ENCODE measurements around the gene C10orf95.
"Not testable (repeated sequence)": the region's sequence is repeated elsewhere in the genome, so short reads cannot be mapped to it uniquely, and the experiment has no call there.

Gene C10orf95

GRCh38 chr10:102458656-102459055 is 7.3 kb upstream of the C10orf95 start:
- no peak for TF ChIP-seq CTCF (IDR thresholded peaks at IDR 0.05; ENCODE audit: low read length, missing control alignments)

GRCh38 chr10:102457591-102458150 is 6.3 kb upstream of the C10orf95 start:
- no peak for TF ChIP-seq CTCF (IDR thresholded peaks at IDR 0.05; ENCODE audit: low read length, missing control alignments)
- no peak overlapping the region for H3K4me3 ChIP-seq (replicated peaks; ENCODE audit: low read depth, low read length)
- DNase-seq (ENCODE audit: low read depth) = no peak

More at GRCh38 chr10:102458656-102459055, 7.3 kb upstream of the C10orf95 start:
- no peak for DNase-seq (ENCODE audit: low read depth)
- no peak overlapping the region for H3K4me3 ChIP-seq (replicated peaks; ENCODE audit: low read depth, low read length)

GRCh38 chr10:102455893-102456471 is 4.6 kb upstream of the C10orf95 start:
- H3K4me3 ChIP-seq (replicated peaks; ENCODE audit: low read depth, low read length) = no peak overlapping the region
- no peak for TF ChIP-seq CTCF (IDR thresholded peaks at IDR 0.05; ENCODE audit: low read length, missing control alignments)
- DNase-seq (ENCODE audit: low read depth) = peak; percentile 89

GRCh38 chr10:102454662-102455487 is 3.5 kb upstream of the C10orf95 start:
- not testable (repeated sequence) for H3K4me3 ChIP-seq (replicated peaks; ENCODE audit: low read depth, low read length); DNase-seq (ENCODE audit: low read depth)

GRCh38 chr10:102453502-102453901 is 2.2 kb upstream of the C10orf95 start:
- H3K4me3 ChIP-seq (replicated peaks; ENCODE audit: low read depth, low read length) = no peak overlapping the region
- TF ChIP-seq CTCF (IDR thresholded peaks at IDR 0.05; ENCODE audit: low read length, missing control alignments) = no peak
- DNase-seq (ENCODE audit: low read depth) = no peak

GRCh38 chr10:102452672-102453340 is 1.5 kb upstream of the C10orf95 start:
- peak; percentile 55 for DNase-seq (ENCODE audit: low read depth)
- TF ChIP-seq CTCF (IDR thresholded peaks at IDR 0.05; ENCODE audit: low read length, missing control alignments) = no peak
- H3K4me3 ChIP-seq (replicated peaks; ENCODE audit: low read depth, low read length) = no peak overlapping the region
